ENCODE measurements around the gene SF3B2.
"Not testable (repeated sequence)": the region's sequence is repeated elsewhere in the genome, so short reads cannot be mapped to it uniquely, and the experiment has no call there.

SF3B2 gene

DNA sequence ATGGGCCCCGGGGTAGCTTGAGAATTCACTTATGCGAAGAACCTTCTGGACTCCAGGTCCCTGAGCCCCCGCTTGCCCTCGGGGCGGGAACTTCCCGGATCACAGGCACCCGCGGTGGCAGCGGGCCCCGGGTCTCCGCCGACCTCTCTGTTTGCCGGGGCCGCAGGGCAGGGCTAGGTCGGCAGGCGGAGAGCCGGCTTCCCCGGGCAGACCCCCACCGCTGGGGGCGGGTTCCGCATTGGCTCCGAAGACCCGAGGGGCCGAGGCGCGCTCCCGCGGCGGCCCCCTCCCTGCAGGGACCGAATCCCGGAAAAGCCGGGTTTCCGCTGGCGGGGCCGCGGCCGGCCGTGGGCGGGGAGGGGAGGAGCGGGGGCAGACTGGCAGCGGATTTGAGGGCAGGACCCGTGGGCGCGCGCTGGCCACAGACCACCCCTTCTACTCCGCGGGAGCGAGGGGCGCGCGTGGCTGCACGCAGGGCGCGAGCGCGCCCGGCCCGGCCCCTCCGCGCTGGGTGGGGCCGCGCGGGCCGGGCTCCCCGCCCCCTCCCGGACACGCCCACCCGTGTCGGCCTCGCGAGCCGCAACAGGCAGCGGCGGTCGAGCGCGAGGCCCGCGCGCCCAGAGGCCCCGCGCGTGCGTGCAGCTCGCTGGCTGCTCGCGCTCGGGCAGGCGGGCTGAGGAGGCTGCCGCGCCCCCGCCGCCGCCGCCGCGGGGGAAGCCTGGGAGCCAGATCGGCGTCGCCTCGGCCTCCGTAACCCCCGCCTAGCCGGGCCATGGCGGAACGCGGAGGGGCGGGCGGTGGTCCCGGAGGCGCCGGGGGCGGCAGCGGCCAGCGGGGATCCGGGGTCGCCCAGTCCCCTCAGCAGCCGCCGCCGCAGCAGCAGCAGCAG, 17.8 kb downstream of the SF3B2 start, which contains the start of gene PACS1:
Gene PACS1, plus strand, starts transcription at position 558 of the 889 bp plus-strand sequence. Its CDS starts 215 bp downstream, at position 773.
- intact Hi-C loops (cut with DNase I) = loop anchor here (5.0 kb wide), 1 partner anchor 62 kb away; no protein-coding TSS in a partner anchor
- peak; percentile 51 to 95 (median 62) for DNase-seq

GRCh38 chr11:66070604-66071380, 18.6 kb downstream of the SF3B2 start:
- intact Hi-C loops (cut with DNase I) = no loop called here
- peak in 8 of 10 donors; percentile 21 to 92 (median 44) for DNase-seq

GRCh38 chr11:66071381-66071801, 19.2 kb downstream of the SF3B2 start:
- intact Hi-C loops (cut with DNase I) = no loop called here
- DNase-seq = no peak

DNA sequence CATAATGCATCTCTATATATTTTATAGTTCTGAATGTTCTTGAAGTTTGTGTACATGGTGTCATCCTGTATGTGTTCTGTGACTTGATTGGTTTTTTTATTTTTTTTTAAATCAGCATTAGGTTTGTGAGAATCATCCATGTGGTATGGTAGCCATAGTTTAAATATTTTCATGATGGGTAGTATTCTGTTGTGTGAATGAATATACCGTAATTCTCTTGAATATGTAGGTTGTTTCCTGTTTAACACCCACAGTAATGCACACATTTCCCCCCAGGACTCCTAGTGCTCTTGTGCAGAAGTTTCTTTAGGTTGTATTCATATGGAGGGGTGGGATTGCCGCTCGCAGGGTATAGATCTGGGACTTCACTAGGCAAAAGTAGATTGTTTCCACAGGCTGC, 19.9 kb downstream of the SF3B2 start:
- DNase-seq = no peak
- intact Hi-C loops (cut with DNase I) = no loop called here

- intact Hi-C loops (cut with DNase I) = no loop called here
- DNase-seq = no peak
Measured at GRCh38 chr11:66072518-66072917, 20.4 kb downstream of the SF3B2 start.

DNA sequence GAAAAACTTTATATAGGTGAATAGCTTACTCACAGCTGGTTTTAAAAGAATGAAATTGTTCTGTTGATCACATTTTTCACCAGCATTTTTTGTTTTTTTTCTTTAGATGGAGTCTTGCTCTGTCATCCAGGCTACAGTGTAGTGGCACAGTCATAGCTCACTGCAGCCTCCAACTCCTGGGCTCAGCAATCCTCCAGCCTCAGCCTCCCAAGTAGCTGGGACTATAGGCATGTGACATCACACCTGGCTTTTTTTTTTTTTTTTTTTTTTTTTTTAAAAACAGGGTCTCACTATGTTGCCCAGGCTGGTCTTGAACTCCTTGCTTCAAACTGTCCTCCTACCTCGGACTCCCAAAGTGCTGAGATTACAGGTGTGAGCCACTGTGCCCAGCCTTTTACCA, 21.5 kb downstream of the SF3B2 start:
- intact Hi-C loops (cut with DNase I) = no loop called here
- no peak for DNase-seq

- intact Hi-C loops (cut with DNase I) = no loop called here
- DNase-seq = no peak
Measured at GRCh38 chr11:66075273-66075672, 23.1 kb downstream of the SF3B2 start.

DNA sequence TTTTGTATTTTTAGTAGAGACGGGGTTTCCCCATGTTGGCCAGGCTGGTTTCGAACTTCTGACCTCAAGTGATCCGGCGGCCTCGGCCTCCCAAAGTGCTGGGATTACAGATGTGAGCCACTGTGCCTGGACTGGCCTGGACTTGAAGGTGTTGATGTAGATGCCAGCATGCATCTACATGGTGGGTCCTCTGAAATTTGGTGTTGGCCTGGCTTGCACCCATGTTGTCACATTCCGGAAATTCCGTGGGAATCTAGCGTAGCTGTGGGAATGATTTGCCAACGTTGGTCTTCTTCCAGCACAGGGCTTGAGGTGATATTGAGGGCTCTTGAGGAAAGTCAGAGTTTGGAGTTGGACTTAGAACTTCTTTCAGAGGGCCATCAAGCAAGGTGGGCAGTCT, 24.4 kb downstream of the SF3B2 start:
- intact Hi-C loops (cut with DNase I) = no loop called here
- no peak for DNase-seq

- intact Hi-C loops (cut with DNase I) = no loop called here
- DNase-seq = no peak
Measured at GRCh38 chr11:66077927-66078326, 25.8 kb downstream of the SF3B2 start.

GRCh38 chr11:66078949-66079348, 26.8 kb downstream of the SF3B2 start:
- DNase-seq; intact Hi-C loops (cut with DNase I): not testable (repeated sequence)

- no peak for DNase-seq
- intact Hi-C loops (cut with DNase I) = no loop called here
Measured at GRCh38 chr11:66080055-66080817, 28.1 kb downstream of the SF3B2 start.

GRCh38 chr11:66081505-66081904, 29.3 kb downstream of the SF3B2 start:
- peak in 1 of 10 donors; percentile 18 for DNase-seq
- intact Hi-C loops (cut with DNase I) = no loop called here

DNA sequence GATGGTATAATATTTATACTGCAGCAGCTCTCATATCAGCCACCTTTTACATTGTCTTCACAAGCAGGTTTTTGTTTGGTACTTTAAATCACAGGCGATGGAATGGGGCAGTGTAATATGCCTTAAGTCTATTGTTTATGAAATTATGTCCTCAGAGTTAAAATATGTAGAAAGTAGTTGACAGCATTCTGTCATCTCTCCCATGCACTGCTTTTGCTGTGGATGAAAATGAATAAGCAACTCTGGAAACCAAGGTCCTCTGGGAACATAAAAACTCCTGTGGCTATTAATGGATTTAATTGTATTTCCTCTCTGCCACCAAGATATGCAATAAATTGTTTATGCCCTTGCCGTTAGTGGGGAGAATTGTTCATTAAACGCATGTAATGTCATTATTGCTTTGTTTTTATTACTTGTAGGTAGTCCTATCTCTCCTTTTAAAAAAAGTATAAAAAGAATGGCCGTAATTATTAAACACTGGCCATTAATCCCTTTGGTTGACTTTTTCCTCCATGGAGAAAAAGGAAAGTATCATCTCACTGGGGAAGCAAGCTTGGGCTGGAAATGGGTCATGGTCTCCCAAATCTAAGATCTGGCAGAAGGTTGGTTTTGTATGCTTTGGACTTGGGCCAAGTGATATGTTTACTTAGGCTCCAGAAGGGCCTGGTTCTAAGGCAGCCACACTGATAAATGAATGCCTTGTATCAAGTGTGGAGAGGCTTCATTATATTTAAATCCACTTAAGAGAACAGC, 31.0 kb downstream of the SF3B2 start:
- no peak for DNase-seq
- intact Hi-C loops (cut with DNase I) = no loop called here

DNA sequence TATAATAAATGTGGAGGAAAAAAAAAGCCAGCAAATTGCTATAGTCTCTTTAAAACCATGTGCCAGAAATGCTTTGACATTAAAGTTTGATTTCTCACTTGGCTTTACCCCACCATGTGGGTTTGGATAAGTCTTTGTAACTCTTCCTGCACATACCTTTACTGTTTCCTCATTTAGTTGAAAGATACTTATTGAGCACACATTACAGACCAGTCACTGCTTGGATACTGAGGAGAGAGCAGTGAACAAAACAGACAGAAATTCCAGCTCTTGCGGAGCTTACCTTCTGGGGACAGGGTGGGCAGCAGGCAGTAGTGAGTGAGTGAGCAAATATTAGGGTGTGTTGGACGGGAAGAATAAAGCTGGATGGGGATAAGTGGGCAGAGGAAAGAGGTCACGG, 31.6 kb downstream of the SF3B2 start:
- intact Hi-C loops (cut with DNase I) = no loop called here
- DNase-seq = no peak

GRCh38 chr11:66084821-66085475, 32.8 kb downstream of the SF3B2 start:
- intact Hi-C loops (cut with DNase I) = no loop called here
- DNase-seq = no peak

DNA sequence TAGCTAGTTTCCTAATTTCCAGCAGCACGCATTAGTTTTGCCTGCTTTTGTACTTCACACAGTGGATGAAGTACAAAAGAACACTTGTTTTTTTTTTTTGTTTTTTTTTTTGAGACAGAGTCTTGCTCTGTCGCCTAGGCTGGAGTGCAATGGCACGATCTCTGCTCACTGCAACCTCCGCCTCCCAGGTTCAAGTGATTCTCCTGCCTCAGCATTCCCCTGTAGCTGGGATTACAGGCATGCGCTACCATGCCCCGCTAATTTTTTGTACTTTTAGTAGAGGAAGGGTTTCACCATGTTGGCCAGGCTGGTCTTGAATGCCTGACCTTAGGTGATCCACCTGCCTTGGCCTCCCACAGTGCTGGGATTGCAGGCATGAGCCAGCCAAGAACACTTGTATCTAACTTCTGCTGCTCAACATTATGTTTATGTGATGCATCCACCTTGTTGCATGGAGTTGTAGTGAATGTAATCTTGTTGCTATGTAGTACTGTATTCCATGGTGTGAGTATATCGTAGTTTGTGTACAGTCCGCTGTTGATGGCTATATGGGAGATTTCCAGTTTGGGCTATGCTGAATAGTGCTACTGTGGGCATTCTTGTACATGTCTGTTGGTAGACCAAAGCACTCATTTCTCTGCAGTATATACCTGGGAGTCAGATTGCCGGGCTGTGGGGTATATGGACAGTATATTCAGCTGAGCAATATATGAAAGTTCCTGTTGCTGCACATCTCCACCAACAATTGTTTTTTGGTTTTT, 35.2 kb downstream of the SF3B2 start:
- no peak for DNase-seq
- intact Hi-C loops (cut with DNase I) = no loop called here

- intact Hi-C loops (cut with DNase I) = no loop called here
- DNase-seq = no peak
Measured at GRCh38 chr11:66089067-66089466, 36.9 kb downstream of the SF3B2 start.

- no peak for DNase-seq
- intact Hi-C loops (cut with DNase I) = no loop called here
Measured at GRCh38 chr11:66090288-66090687, 38.1 kb downstream of the SF3B2 start.

DNA sequence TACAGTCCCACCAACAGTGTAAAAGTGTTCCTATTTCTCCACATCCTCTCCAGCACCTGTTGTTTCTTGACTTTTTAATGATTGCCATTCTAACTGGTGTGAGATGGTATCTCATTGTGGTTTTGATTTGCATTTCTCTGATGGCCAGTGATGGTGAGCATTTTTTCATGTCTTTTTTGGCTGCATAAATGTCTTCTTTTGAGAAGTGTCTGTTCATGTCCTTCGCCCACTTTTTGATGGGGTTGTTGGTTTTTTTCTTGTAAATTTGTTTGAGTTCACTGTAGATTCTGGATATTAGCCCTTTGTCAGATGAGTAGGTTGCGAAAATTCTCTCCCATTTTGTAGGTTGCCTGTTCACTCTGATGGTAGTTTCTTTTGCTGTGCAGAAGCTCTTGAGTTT, 40.0 kb downstream of the SF3B2 start:
- DNase-seq; intact Hi-C loops (cut with DNase I): not testable (repeated sequence)

Measured in posterior cingulate gyrus (tissue), 11 donors.